Measurements from ENCODE around the gene TEX26. TPM values are rescaled to one million over a fixed set of nuclear protein-coding genes. Genes with fewer than 3 reads are reported as not detected.

The TEX26 gene
- polyA plus RNA-seq, 3 donors = not detected

DNA sequence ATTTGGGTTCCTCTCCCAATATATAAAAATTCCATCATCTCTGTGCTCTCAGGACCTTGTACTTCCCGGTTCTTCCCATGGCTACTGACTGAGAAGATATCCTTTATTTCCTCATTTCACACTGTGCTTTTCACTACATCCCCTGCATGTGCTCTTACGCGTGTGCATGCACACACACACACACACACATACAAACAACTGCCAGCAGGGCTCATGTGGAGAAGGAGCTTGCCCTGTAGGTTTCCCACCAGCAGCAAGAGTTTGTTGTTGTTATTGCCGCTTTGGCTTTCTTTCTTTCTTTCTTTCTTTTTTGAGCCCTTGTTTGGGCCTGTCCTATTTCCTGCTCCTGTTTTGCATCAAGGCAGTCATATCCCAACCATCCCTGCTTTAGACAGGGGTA is 43.6 kb downstream of the TEX26 start:
- peaks cover 11 to 14% (median 13%) of the 10 kb centered on the region in 3 donors for H3K27me3 Mint-ChIP-seq (ENCODE audit: low read depth in 3 of 3)
- Histone ChIP-seq H3K27ac (ENCODE audit: low read depth in 1 of 2, low read length in 2 of 2) (no peak overlapping the region), H2AFZ (ENCODE audit: insufficient read depth, low read depth, low read length, poor library complexity, severe bottlenecking) (no peak overlapping the region), H3K4me3 (replicated peaks in 1 of 3; ENCODE audit: low read depth in 2 of 3, low read length in 3 of 3) (no peak overlapping the region), H3K9ac (ENCODE audit: insufficient read depth, low read length, poor library complexity, severe bottlenecking) (no peak overlapping the region), H3K9me3 (replicated peaks in 1 of 2; ENCODE audit: control insufficient read depth in 1 of 2, insufficient read depth in 1 of 2, low read length in 2 of 2) (no peaks in the 10 kb centered on the region), H4K20me1 (ENCODE audit: insufficient read depth, low read length) (no peaks in the 10 kb centered on the region), H3K4me2 (replicated peaks; ENCODE audit: extremely low read depth, low read length, poor library complexity, severe bottlenecking) (no peak overlapping the region), H3K4me1 (ENCODE audit: control insufficient read depth in 1 of 2, insufficient read depth in 2 of 2, low read length in 2 of 2) (no peaks in the 10 kb centered on the region), H3K79me2 (ENCODE audit: insufficient read depth, low read length) (no peaks in the 10 kb centered on the region), H3K27me3 (ENCODE audit: control insufficient read depth in 2 of 2, insufficient read depth in 2 of 2, low read length in 2 of 2) (no peaks in the 10 kb centered on the region), H3K36me3 (replicated peaks in 1 of 2; ENCODE audit: control insufficient read depth in 1 of 2, insufficient read depth in 2 of 2, low read length in 2 of 2) (no peaks in the 10 kb centered on the region)
- TF ChIP-seq, protein P1, sequence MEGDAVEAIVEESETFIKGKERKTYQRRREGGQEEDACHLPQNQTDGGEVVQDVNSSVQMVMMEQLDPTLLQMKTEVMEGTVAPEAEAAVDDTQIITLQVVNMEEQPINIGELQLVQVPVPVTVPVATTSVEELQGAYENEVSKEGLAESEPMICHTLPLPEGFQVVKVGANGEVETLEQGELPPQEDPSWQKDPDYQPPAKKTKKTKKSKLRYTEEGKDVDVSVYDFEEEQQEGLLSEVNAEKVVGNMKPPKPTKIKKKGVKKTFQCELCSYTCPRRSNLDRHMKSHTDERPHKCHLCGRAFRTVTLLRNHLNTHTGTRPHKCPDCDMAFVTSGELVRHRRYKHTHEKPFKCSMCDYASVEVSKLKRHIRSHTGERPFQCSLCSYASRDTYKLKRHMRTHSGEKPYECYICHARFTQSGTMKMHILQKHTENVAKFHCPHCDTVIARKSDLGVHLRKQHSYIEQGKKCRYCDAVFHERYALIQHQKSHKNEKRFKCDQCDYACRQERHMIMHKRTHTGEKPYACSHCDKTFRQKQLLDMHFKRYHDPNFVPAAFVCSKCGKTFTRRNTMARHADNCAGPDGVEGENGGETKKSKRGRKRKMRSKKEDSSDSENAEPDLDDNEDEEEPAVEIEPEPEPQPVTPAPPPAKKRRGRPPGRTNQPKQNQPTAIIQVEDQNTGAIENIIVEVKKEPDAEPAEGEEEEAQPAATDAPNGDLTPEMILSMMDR (IDR thresholded peaks at IDR 0.05) = no peak
- 83% methylated on average over 1 of the region's 4 CpGs for WGBS (ENCODE audit: insufficient coverage)
- no peaks in the 10 kb centered on the region for H3K4me1 Mint-ChIP-seq
- intact Hi-C loops (cut with micrococcal nuclease) = no loop called here
- peak overlapping the region in 1 of 2 donors; percentile 0 for H3K4me3 Mint-ChIP-seq
- no peak for DNase-seq
- H3K9me3 Mint-ChIP-seq = no peaks in the 10 kb centered on the region
- no peaks in the 10 kb centered on the region for H3K36me3 Mint-ChIP-seq
- no peak overlapping the region for H3K27ac Mint-ChIP-seq

DNA sequence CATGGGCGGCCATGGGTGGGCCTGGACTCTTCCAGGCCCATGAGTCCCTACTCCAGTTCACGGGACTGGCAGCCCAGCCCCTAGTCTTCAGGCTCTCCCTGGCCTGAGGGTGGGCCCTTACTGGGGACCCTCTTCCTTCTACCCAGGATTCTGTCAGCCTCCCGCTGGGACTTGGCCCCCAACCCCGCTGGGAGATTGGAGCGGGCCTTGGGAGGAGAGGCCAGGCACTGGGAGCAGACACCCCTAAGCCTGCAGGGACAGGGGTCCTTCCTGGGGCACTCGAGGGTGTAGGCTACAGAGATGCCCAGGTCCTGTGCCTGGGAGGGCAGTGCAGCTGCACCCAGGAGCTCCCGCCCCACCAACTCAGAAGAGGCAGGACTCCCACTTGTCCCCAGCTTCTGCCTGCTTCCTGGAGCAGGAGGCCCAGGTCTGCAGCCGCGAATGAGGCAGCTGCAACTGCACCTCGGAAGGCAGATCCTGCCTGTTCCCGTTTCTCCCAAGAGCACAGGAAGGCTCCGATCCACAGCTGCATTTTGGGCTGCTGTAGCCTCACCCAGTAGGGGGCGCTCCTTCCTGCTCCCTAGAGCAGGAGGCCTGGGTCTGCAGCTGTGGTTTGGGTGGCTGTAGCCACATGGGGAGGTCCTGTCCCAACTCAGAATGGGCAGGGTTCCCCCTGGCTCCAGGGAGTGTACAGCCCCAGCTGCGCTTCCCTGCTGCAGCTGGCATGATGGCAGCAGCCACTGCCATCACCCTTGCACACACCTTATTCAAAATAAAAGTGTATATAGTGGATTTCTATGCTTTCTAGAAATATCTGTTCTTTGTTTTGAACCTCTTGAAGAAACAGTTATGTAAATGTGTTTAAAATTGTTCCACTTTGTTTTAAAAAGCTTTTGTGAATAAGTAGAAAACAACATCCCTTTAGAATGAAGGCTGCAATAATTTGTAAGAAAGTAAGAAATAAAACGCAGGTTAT is 46.8 kb downstream of the TEX26 start:
- H4K20me1 ChIP-seq (ENCODE audit: insufficient read depth, low read length) = no peaks in the 10 kb centered on the region
- no peak overlapping the region for H3K4me3 ChIP-seq (replicated peaks in 1 of 3; ENCODE audit: low read depth in 2 of 3, low read length in 3 of 3)
- H3K9me3 ChIP-seq (replicated peaks in 1 of 2; ENCODE audit: control insufficient read depth in 1 of 2, insufficient read depth in 1 of 2, low read length in 2 of 2) = no peaks in the 10 kb centered on the region
- H3K36me3 ChIP-seq (replicated peaks in 1 of 2; ENCODE audit: control insufficient read depth in 1 of 2, insufficient read depth in 2 of 2, low read length in 2 of 2) = no peaks in the 10 kb centered on the region
- Mint-ChIP-seq H3K4me3 (no peak overlapping the region), H3K27me3 (ENCODE audit: low read depth in 3 of 3) (peaks cover 9 to 15% (median 11%) of the 10 kb centered on the region in 3 donors), H3K9me3 (peaks cover 0 to 2% (median 0%) of the 10 kb centered on the region in 7 donors), H3K36me3 (no peaks in the 10 kb centered on the region), H3K27ac (no peak overlapping the region), H3K4me1 (no peaks in the 10 kb centered on the region)
- no peak overlapping the region for H3K4me2 ChIP-seq (replicated peaks; ENCODE audit: extremely low read depth, low read length, poor library complexity, severe bottlenecking)
- WGBS (ENCODE audit: insufficient coverage) = 57% methylated on average over 13 of the region's 15 CpGs
- TF ChIP-seq, protein P1 (IDR thresholded peaks at IDR 0.05) = peak; percentile 67
- no peak overlapping the region for H3K27ac ChIP-seq (ENCODE audit: low read depth in 1 of 2, low read length in 2 of 2)
- H3K79me2 ChIP-seq (ENCODE audit: insufficient read depth, low read length) = no peaks in the 10 kb centered on the region
- no peaks in the 10 kb centered on the region for H3K4me1 ChIP-seq (ENCODE audit: control insufficient read depth in 1 of 2, insufficient read depth in 2 of 2, low read length in 2 of 2)
- H2AFZ ChIP-seq (ENCODE audit: insufficient read depth, low read depth, low read length, poor library complexity, severe bottlenecking) = no peak overlapping the region
- no peaks in the 10 kb centered on the region for H3K27me3 ChIP-seq (ENCODE audit: control insufficient read depth in 2 of 2, insufficient read depth in 2 of 2, low read length in 2 of 2)
- H3K9ac ChIP-seq (ENCODE audit: insufficient read depth, low read length, poor library complexity, severe bottlenecking) = no peak overlapping the region
- intact Hi-C loops (cut with micrococcal nuclease) = no loop called here
- peak in 1 of 3 donors; percentile 8 for DNase-seq

Data from CD14-positive monocyte (primary cell).